Measurements from ENCODE around the gene FBXO33.

FBXO33 gene

DNA sequence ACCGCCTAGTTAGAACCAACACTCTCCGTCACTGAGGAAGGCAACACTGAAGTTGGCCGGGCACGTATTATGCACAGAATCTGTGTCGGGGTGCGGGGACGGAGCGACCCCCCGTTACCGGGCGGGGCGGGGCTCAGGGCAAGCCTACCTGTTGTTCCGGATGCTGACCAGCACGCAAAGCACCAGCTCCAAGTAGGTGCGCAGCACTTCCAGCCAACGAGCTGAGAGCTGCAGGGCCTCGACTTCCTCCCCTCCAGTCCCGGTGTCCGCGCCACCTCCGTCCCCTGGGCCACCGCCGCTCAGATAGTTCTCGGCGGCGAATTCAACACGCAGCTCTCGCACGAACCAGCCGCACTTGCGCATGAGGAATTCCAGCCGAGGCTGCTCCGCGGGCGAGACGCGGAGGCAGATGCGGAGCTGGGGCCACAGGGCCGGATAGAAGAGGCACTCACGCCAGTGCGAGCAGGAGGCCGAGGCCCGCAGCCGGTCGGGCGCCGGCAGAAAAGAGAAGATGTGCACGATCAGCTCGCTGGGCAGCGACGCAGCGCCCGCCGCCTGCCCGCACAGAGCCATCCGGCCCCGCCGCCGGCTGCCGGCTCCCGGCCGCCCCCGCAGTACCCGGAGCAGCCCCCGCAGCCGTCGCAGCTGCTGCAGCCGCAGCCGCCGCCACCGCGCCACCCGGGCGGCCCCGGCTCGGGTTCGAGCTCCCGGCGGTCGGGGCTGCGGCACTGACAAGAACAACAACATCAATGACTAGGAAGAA, 636 bp downstream of the FBXO33 start:
- in situ Hi-C loops (cut with HindIII; ENCODE audit: low sequenced_read_pairs) = no loop called here

DNA sequence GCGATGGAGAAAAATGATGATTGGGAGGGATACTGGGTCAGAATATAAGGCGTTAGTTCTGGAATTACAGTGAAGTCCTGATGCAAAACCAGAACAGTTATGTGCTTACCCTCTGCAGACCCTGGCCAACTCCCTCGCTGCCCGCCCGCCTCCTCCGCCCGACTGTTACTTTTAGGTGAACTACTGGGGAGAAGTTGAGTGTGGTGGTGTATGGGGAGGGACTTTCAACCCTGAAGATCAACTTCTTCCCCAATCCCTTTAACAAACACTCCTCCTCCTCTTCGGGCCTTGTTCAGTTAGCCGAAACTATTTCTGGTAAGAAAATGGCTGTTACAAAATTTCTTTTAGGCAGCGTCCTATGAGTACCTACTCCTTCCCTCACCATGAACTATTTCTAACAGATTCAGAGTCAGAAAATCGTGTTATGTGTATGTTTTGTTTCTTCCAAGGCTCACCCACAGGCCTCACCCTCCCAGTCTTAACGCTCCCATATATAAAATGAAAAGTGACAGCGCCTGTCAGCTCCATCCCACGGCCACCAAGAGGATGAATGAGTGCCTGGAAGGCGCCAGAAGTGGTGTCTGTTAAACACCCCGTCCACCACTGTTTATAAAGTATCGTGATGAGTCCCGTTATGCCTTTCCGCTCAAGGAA, 1.3 kb downstream of the FBXO33 start:
- in situ Hi-C loops (cut with HindIII; ENCODE audit: low sequenced_read_pairs) = no loop called here

DNA sequence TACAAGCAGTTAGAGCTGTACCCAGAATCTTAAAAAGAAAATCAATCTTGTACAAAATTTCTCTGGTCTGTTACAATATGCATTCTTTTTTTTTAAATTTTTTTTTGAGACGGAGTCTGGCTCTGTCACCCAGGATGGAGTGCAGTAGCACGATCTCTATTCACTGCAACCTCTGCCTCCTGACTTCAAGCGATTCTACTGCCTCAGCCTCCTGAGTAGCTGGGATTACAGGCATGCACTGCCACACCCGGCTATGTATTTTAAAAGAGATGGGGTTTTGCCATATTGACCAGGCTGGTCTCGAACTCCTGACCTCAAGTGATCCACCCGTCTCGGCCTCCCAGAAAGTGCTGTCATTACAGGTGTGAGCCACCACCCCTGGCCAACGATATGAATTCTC, 4.1 kb downstream of the FBXO33 start:
- in situ Hi-C loops (cut with HindIII; ENCODE audit: low sequenced_read_pairs) = no loop called here

DNA sequence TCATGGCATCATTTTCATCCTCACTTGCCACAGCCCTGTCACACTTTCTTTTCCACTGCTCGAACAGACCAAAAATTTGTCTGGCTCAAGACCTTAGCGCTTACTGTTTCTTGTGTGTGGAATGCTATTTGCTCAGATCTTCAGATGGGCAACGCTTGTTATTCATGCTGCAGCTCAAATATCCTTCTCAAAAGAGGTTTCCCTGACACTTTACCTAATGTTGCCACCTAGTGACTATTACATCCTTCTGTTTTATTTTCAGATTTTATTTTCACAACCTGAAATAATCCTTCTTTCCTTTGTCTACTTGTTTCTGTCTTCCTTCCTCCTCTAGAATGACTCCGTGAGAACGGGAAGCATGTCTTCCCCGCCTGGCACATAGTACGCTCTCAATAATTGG, 5.6 kb downstream of the FBXO33 start:
- in situ Hi-C loops (cut with HindIII; ENCODE audit: low sequenced_read_pairs) = no loop called here

DNA sequence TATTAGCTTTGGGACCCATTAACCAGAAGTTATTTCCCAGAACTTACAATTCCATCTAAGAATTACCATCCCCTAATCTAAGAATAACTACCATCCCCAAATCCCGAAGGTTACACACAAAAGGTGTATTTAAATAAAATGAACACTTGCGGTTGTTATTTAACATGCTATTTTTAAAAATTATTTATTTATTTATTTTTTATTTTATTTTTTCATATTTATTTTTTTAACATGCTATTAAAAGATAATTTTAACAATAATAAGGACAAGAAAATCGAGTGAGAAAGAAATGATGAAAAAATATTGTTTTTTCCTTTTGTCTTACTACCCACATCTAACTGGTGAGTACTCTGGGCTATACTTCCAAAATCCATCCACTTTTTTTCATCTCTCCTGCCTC, 6.3 kb downstream of the FBXO33 start:
- in situ Hi-C loops (cut with HindIII; ENCODE audit: low sequenced_read_pairs) = no loop called here

DNA sequence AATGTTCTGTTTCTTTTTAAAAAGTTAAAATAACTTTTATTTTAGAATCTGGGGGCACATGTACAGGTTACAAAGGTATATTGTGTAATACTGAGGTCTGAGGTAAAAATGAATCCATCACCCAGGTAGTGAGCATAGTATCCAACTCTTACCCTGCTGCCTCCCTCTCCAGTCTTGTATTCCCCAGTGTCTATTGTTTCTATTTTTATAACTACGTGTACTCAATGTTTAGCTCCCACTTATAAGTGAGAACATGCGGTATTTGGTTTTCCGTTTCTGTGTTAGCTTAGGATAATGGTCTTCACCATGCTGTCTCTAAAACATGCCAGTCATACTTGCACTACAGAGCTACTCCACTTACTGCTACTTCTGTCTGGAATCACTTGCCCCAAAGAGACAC, 8.4 kb downstream of the FBXO33 start:
- in situ Hi-C loops (cut with HindIII; ENCODE audit: low sequenced_read_pairs) = no loop called here

DNA sequence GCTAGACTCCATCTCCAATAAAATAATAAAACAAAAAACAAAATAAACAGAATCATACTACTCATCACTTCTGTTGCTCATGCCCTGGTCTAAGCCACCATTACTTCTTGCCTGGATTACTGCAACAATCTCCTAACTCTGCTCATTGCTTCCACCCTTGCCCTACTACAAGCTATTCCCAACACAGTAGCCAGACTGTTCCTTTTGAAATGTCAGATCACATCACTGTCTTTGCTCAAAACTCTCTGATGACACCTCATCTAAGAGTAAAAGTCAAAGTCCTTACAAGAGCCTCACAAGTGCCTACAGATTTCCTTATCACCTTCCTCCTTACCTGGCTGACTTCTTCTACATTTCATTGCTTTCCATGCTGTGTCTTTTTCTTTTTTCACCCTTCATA, 10.0 kb downstream of the FBXO33 start:
- in situ Hi-C loops (cut with HindIII; ENCODE audit: low sequenced_read_pairs) = no loop called here

DNA sequence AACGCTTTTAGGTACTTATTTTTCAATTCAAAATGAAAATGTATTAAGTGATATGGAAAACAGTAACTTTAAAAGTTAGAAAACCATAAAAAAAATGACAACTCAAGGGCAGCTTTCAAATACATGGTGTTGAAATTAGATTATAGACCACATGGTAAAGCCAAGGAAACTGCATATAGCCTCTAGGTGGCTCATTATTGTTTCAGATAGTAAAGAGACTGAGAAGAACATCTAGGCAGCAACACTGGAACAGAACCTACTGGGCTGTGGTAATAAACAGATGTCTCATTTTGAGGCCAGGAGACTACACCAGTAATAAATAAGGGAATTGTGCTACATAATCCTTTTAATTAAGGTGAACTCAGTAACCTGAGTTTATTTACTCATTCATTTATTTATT, 13.0 kb downstream of the FBXO33 start:
- in situ Hi-C loops (cut with HindIII; ENCODE audit: low sequenced_read_pairs) = no loop called here

DNA sequence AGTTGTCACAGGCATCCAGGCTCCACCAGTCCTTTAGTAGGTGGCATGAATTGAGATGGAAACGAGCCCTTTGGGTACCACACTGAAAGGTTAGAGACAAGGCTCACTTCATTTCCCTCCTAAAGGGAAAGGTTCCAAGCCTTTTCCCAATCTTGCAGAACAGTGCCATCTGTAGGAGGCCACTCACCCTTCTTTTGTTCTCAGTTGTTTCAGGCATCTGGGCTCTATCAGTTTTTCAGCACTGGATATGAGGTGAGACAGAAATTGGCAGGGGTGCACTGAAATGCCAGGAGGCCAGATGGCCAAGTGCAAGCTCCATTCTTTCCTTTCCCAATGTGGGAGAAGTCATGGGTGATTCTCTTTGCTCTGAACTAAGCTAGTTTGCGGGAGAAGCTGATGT, 15.2 kb downstream of the FBXO33 start:
- in situ Hi-C loops (cut with HindIII; ENCODE audit: low sequenced_read_pairs) = no loop called here

DNA sequence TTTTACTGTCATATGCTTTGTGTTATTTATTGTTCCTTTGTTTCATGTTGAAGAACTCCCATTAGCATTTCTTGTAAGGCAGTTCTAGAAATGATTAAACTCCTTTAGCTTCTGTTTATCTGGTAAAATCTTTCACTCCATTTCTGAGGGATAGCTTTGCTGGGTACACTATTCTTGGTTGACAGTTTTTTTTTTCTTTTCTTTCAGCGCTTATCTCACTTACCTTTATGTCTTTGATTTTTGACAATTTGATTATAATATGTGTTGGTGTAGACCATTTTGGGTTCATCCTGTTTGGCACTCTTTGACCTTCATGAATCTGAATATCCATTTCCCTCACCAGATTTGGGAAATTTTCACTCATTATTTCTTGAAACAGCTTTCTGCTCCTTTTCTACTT, 16.2 kb downstream of the FBXO33 start:
- in situ Hi-C loops (cut with HindIII; ENCODE audit: low sequenced_read_pairs) = no loop called here

DNA sequence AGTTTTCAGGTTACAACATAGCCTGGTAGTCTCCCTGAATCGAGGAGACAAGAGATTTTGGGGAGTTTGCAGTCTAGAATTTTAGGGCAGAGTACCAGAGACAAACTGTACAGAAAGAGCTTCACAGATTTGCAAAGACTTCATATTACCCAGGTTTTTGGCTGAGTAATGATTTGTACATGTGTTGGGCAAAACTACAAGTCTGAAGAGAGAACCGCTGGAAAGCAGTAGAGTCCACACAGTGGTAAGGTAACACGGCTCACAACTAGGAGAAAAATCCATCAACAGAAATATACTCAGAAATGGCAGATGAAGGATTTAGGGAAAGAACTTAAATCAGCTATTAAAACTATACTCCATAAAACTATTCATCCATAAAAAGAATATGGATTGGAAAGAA, 25.7 kb downstream of the FBXO33 start:
- in situ Hi-C loops (cut with HindIII; ENCODE audit: low sequenced_read_pairs) = no loop called here

DNA sequence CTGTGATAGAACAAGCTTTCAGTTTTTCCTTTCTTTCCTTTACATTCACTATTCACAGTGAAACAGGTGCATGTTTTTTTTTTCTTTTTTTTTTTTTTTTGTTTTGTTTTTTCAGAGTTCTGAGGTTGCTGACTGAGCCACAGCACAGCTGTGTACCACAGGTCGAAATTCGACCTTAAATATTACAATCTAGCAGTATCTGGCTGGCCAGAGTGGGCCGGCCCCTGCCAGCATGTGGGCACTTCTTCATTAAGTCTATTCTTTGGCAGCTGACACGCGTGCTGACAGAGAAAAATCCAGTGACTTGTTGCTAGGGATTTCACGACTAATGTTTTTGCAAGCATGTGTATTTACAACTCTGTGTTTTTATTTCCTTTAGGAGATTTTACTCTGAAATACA, 33.9 kb downstream of the FBXO33 start:
- in situ Hi-C loops (cut with HindIII; ENCODE audit: low sequenced_read_pairs) = no loop called here

DNA sequence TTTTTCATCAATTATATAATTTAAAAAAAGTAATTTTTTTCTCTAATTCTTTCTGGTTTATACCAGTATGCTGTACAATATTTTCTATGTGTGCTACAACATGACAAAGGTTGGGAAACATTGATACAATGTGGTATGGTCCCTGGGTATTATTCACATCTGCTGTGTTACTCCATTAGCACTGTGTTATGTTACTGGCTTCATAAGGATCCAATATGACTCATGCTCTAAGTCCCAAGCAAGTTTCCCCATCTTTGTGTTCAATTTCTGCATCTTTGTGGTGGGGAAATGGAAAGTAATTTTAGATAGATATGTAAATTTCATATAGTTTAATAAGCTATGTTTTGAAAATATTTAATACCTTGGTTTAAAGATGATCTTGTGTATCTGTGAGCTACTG, 35.8 kb downstream of the FBXO33 start:
- in situ Hi-C loops (cut with HindIII; ENCODE audit: low sequenced_read_pairs) = no loop called here

DNA sequence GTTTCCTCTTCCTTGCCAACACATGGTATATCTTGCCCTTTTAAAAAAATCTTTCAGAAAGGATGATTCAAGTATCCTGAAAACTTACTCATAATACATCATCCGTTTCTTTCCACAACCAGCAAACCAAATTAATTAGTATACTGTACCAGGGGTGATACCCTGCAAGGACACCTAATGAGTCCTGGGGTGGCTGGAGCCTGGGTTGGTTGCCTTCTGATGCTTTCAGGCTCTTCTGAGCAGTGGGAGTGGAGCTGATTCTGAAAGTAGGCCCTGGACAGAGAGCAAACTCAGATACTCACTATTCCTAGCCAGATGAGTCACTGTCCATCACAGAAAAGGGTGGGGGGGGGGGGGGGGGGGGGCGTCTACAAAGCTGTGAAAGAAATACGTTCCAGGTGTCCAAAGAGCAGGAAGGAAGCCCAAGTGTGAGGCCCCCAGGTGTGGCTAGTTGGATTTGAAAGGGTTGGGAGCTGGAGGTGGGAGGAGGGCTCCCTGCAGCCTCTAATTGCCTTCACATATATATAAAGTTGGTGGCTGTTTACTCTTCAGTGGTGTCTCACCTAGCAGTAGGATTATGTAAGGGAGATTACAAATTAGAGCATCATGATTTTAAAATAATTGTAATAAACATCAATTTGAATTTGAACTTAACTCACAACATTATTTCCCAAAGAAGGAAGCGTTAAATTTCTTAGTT, 36.5 kb downstream of the FBXO33 start:
- in situ Hi-C loops (cut with HindIII; ENCODE audit: low sequenced_read_pairs) = no loop called here

DNA sequence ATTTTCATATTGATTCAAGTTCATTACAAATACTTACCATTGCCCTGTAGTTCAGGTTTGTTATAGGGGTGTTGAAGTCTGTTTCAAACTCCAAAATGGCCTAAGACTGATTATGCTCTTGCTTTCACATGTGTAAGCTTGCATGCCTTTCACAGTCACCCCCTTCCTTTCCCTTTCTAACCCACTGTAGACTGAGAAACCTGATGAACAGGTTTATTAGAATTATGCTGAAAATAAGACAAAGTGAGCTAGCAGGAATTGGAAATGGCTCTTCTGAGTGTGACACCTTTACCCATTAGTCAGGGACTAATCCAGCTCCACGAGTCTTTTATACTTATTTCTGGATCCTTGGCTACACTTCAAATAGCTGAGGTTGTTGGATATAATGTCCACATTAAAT, 38.9 kb downstream of the FBXO33 start:
- in situ Hi-C loops (cut with HindIII; ENCODE audit: low sequenced_read_pairs) = no loop called here

DNA sequence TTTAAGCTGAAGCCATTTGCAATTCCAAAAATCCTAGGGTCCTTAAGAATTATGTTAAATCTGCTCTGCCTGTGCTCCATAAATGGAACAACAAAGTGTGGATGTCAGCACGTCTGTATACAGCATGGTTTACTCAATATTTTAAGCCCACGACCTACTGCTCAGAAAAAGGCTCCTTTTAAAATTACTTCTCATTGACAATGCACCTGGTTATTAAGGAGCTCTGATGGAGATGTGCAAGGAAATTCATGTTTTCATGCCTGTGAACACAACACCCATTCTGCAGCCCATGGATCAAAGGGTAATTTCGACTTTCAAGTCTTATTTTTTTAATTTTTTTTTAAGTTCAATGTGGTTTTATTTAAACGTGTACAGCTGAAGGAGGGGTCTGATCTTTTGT, 48.1 kb downstream of the FBXO33 start:
- in situ Hi-C loops (cut with HindIII; ENCODE audit: low sequenced_read_pairs) = no loop called here

DNA sequence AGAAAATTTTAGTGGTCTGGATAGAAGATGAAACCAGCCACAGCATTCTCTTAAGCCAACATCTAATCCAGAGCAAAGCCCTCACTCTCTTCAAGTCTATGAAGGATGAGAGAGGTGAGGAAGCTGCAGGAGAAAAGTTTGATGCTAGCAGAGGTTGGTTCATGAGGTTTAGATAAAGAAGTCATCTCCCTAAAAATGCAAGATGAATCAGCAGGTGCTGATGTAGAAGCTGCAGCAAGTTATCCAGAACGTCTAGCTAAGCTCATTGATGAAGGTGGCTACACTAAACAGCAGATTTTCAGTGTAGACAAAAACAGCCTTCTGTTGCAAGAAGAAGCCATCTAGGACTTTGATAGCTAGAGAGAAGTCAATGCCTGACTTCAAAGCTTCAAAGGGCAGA, 48.5 kb downstream of the FBXO33 start:
- in situ Hi-C loops (cut with HindIII; ENCODE audit: low sequenced_read_pairs) = no loop called here

DNA sequence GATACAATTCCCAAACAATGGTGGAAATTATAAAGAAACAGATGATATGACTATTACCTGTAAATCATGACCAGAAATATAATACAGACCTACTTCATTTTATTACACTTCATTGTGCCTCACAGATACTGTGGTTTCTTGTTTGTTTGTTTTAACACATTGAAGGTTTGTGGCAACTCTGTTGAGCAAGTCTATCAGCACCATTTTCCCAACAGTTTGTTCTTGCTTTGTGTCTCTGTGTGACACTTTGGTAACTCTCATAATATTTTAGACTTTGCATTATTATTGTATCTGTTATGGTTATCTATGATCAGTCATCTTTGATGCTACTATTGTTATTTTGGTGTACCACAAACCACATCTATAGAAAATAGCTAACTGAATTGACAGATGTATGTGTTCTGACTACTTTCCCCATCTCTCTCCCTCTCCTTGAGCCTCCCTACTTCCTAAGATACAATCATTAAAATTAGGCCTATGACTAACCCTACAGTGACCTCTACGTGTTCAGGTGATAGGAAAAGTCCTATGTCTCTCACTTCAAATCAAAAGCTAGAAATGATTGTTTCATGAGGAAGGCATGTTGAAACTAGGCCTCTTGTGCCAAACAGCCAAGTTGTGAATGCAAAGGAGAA, 49.1 kb downstream of the FBXO33 start:
- in situ Hi-C loops (cut with HindIII; ENCODE audit: low sequenced_read_pairs) = no loop called here

DNA sequence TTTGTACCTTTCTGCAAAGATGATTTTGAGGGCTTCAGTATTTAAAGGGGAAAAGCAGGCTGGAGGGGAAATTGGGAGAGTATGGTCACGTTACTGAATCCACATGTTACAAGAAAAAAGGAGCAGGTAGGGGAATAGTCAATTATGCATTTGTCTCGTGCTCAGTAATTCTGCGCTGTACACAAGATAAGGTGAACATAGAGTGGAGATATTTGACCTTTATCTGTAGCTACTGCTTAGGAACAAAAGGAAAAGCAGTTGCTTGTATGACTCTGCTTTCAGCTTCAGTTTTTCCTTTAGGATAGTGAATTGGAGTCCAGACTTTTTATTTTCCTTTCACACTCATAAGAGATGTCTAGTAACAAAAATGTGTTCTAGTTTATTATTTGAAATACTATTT, 49.8 kb downstream of the FBXO33 start:
- in situ Hi-C loops (cut with HindIII; ENCODE audit: low sequenced_read_pairs) = no loop called here

DNA sequence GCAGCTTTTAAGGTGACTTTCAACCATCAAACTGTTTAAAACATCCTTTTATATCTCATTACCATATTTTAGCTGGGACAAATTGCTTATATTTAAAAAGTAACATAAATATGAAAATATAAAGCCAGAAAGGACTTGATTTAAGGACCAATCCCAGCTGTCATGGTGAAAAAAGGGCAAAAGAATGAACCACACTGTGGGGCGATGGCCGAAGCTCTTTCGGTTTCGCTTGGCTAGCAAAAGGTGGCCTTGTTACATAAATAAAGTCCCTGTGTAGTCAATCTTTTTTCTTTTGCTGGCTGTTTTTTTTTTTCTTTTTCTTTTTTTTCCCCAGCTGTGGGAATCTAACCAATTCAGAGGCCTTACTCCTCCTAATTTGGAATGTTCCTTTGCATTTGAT, 50.9 kb downstream of the FBXO33 start:
- in situ Hi-C loops (cut with HindIII; ENCODE audit: low sequenced_read_pairs) = no loop called here

DNA sequence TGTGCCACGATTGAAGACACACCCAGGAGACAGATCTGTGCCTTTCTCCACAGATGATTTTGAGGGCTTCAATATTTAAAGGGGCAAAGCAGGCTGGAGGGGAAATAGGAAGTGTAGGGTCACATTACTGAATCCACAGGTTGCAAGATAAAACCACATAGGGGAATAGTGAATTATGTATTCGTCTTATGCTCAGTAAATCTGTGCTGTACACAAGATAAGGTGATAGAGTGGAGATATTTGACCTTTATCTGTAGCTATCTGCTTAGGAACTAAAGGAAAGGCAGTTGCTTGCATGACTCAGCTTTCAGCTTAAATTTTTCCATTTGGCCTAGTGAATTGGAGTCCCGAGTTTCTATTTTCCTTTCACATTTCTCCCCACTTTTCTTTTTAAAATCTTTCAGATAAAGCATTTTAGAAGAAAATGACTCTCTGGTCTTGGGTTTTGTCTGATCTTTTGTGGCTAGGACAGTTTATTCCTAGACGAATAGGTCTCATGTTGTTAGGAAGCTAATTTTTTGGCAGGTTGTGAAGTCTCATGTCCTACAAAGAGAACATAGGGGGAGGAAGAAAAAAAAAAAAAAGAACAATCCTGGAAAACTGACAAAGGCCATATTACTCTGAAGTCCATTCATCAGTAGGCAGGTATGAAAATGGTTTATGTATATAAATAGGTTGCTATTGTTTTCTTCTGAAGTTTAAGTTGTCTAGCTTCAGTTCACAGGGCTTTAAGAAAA, 55.4 kb downstream of the FBXO33 start:
- in situ Hi-C loops (cut with HindIII; ENCODE audit: low sequenced_read_pairs) = no loop called here

All from DLD1 (cell line).